Kidney (tissue), 14 donors: ENCODE data around the gene CHERP. TPM values are rescaled to one million over a fixed set of nuclear protein-coding genes. Genes with fewer than 3 reads are reported as not detected.

ENCODE experiments used
- DNase-seq, 5 donors: peaks; one replicate each; pipeline ENCODE4 v3.0.0-alpha.2; 2013 to 2020
- FAIRE-seq: peaks from 2 replicates; lab custom pipeline; 2012; peaks lifted over from hg19 to GRCh38; lab: Jason Lieb, UNC
- H3K27ac ChIP-seq, 2 donors: one replicate each; pipeline ENCODE4 v1.7.0; 2013; ENCODE audit warnings: low read depth in 2 of 2, low read length in 2 of 2, inconsistent platforms in 1 of 2
- H3K27me3 ChIP-seq: one replicate; pipeline ENCODE4 v1.7.1; 2013; ENCODE audit warnings: low read length, inconsistent platforms; ENCODE audit not compliant: control insufficient read depth, insufficient read depth
- H3K36me3 ChIP-seq, 3 donors: one replicate each; pipeline versions ENCODE4 v1.7.0 to v1.7.1; 2013; ENCODE audit warnings: low read length in 3 of 3, control low read depth in 1 of 3, inconsistent platforms in 1 of 3; ENCODE audit not compliant: insufficient read depth in 3 of 3, control insufficient read depth in 2 of 3
- H3K4me1 ChIP-seq, 3 donors: one replicate each; pipeline versions ENCODE4 v1.7.0 to v1.7.1; 2013; ENCODE audit warnings: low read length in 3 of 3, inconsistent platforms in 1 of 3, low read depth in 1 of 3; ENCODE audit not compliant: control insufficient read depth in 2 of 3, insufficient read depth in 2 of 3
- H3K4me3 ChIP-seq, 3 donors: one replicate each; pipeline versions ENCODE4 v1.7.0 to v1.8.1; 2013; ENCODE audit warnings: low read length in 3 of 3, control low read depth in 1 of 3, inconsistent platforms in 1 of 3
- H3K9ac ChIP-seq, 3 donors: one replicate each; pipeline versions ENCODE4 v1.7.0 to v1.7.1; 2013; ENCODE audit warnings: low read length in 3 of 3, control low read depth in 1 of 3, inconsistent platforms in 1 of 3
- H3K9me3 ChIP-seq, 3 donors: one replicate each; pipeline versions ENCODE4 v1.7.0 to v1.7.1; 2013; ENCODE audit warnings: low read length in 3 of 3, control low read depth in 1 of 3, inconsistent platforms in 1 of 3; ENCODE audit not compliant: control insufficient read depth in 2 of 3, insufficient read depth in 1 of 3
- intact Hi-C: fragments of 100-400 bp; cut with DNase I; formaldehyde crosslinking; loops from one replicate; pipeline ENCODE4 v1.11.1; 2022
- polyA plus RNA-seq: library from polyadenylated mRNA; stranded (reverse); fragments of 350-450 nt; fragmentation: Illumina TruSeq; extraction: RNeasy Lipid Tissue Mini Kit (QIAGEN cat#74804); gene quantifications from one replicate; pipeline ENCODE4 v1.2.3, GENCODE V29; 2014; ENCODE audit warnings: low read depth, low replicate concordance; ENCODE audit not compliant: insufficient read depth
- total RNA-seq: library from RNA; stranded (reverse); fragmentation: NEBNext Ultra II Directional; extraction: Animal tissue kit (Norgen Biotek cat#: 25700); gene quantifications from one replicate; pipeline ENCODE4 v1.2.1, GENCODE V29; 2021
- TF ChIP-seq, protein P1 (sequence below): IDR thresholded peaks from 3 replicates; pipeline ENCODE4 v1.5.1; 2012; ENCODE audit warnings: mild to moderate bottlenecking, moderate library complexity, borderline replicate concordance; ENCODE audit not compliant: insufficient read depth; ENCODE audit errors: extremely low read depth
- donor health status: control.
- donor health status: control.
- donor health status: control.
- donor health status: control.
- donor health status: control.
- donor health status: DM: yes; HTN: yes; CAD: no.
- donor health status: Normal renal cell carcinoma (clear cell type).

Gene CHERP
- total and polyA plus RNA-seq, 2 donors from 2014 or later: 14.6 to 37.2 TPM

GRCh38 chr19:16535381-16535780, 6.9 kb downstream of the CHERP start:
- Histone ChIP-seq H3K27me3 (no peaks in the 10 kb centered on the region), H3K9me3 (no peaks in the 10 kb centered on the region), H3K4me1 (no peaks in the 10 kb centered on the region), H3K9ac (no peak overlapping the region), H3K4me3 (no peak overlapping the region), H3K27ac (no peak overlapping the region), H3K36me3 (peaks cover 0 to 46% (median 18%) of the 10 kb centered on the region in 3 donors)
- intact Hi-C loops: no loop called here
- no peak for FAIRE-seq
- DNase-seq: no peak
- TF ChIP-seq, protein P1, sequence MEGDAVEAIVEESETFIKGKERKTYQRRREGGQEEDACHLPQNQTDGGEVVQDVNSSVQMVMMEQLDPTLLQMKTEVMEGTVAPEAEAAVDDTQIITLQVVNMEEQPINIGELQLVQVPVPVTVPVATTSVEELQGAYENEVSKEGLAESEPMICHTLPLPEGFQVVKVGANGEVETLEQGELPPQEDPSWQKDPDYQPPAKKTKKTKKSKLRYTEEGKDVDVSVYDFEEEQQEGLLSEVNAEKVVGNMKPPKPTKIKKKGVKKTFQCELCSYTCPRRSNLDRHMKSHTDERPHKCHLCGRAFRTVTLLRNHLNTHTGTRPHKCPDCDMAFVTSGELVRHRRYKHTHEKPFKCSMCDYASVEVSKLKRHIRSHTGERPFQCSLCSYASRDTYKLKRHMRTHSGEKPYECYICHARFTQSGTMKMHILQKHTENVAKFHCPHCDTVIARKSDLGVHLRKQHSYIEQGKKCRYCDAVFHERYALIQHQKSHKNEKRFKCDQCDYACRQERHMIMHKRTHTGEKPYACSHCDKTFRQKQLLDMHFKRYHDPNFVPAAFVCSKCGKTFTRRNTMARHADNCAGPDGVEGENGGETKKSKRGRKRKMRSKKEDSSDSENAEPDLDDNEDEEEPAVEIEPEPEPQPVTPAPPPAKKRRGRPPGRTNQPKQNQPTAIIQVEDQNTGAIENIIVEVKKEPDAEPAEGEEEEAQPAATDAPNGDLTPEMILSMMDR: no peak

DNA sequence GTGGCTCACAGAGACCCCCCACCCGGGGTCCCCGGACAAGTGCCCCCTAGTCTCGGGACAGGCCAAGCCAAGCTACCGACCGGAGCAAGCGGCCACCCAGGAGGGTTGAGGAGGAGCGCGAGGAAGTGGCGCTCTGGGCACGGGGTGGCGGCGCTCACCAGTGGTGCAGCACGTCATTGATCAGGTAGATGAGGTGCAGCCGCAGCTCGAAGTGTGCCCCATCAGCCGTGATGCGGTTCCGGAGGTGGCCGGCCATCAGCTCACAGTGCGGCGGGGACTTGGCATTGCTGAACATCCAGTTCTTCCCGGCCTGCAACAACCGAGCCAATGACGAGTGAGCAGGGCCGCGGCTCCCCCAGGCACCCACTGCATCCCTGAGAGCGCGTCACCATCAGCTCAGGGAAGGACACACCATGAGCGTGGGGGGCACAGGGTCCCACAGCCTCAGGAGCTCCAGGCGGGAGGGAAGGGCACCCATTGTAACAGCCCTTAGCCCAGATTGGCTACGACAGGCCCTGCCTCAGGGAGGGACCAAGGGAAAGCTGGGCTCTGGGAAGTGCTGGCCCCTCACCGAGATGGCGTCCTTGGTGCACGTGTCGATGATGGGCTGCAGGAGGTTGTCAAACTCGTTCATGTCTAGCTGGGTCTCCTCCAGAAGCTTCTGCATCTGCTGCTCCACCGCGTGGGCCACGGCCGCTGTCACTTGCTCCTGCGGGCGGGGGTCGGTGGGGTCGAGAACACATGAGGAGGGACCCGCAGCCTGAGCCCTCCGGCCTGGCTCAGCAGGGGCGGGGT, 9.6 kb downstream of the CHERP start:
- no peaks in the 10 kb centered on the region for H3K4me1 ChIP-seq
- H3K36me3 ChIP-seq: peaks cover 0 to 63% (median 26%) of the 10 kb centered on the region in 3 donors
- DNase-seq: no peak
- no peak overlapping the region for H3K4me3 ChIP-seq
- TF ChIP-seq, protein P1: no peak
- H3K9me3 ChIP-seq: no peaks in the 10 kb centered on the region
- intact Hi-C loops: no loop called here
- H3K9ac ChIP-seq: no peak overlapping the region
- FAIRE-seq: no peak
- no peaks in the 10 kb centered on the region for H3K27me3 ChIP-seq
- no peak overlapping the region for H3K27ac ChIP-seq

DNA sequence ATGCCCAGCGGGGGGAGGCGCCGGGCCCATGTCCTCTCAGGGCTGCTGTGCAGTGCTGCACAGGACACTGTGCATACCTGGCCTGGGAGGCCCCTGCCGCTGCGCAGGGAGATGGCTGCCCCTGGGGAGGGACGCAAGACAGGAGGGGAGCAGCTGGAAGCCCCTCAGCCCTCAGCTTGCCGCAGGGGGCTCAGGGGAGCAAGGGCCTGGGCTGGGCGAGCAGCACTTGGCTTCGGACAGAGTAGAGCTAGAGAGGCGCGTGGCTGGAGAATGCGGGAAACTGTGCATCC, 10.9 kb downstream of the CHERP start:
- peaks cover 0 to 69% (median 31%) of the 10 kb centered on the region in 3 donors for H3K36me3 ChIP-seq
- H3K4me1 ChIP-seq: peaks cover 0 to 10% (median 8%) of the 10 kb centered on the region in 3 donors
- no peaks in the 10 kb centered on the region for H3K9me3 ChIP-seq
- no peaks in the 10 kb centered on the region for H3K27me3 ChIP-seq
- TF ChIP-seq, protein P1: no peak
- FAIRE-seq: no peak
- DNase-seq: no peak
- H3K9ac ChIP-seq: no peak overlapping the region
- H3K27ac ChIP-seq: no peak overlapping the region
- intact Hi-C loops: no loop called here
- no peak overlapping the region for H3K4me3 ChIP-seq
